ENCODE measurements around the gene BAD.
"Not testable (repeated sequence)": the region's sequence is repeated elsewhere in the genome, so short reads cannot be mapped to it uniquely, and the experiment has no call there.

BAD gene

GRCh38 chr11:64256300-64256699, 28.2 kb downstream of the BAD start:
- no peak for DNase-seq (ENCODE audit: low read depth, low spot score)

GRCh38 chr11:64255135-64256128, 29.0 kb downstream of the BAD start:
- no peak for DNase-seq (ENCODE audit: low read depth, low spot score)

GRCh38 chr11:64254326-64254725, 30.1 kb downstream of the BAD start:
- DNase-seq (ENCODE audit: low read depth, low spot score), result no peak

GRCh38 chr11:64253481-64253880, 31.0 kb downstream of the BAD start:
- no peak for DNase-seq (ENCODE audit: low read depth, low spot score)

GRCh38 chr11:64253043-64253442, 31.4 kb downstream of the BAD start:
- DNase-seq (ENCODE audit: low read depth, low spot score), result no peak

GRCh38 chr11:64252003-64252872, 32.2 kb downstream of the BAD start:
- no peak for DNase-seq (ENCODE audit: low read depth, low spot score)

GRCh38 chr11:64251753-64252002, 32.8 kb downstream of the BAD start:
- no peak for DNase-seq (ENCODE audit: low read depth, low spot score)

GRCh38 chr11:64251016-64251752, 33.3 kb downstream of the BAD start, which contains the start of gene PLCB3:
Gene PLCB3 (plus strand): TSS chr11:64251530. CDS start chr11:64251650, 120 bp downstream.
- DNase-seq (ENCODE audit: low read depth, low spot score), result no peak

- no peak for DNase-seq (ENCODE audit: low read depth, low spot score)
Measured at GRCh38 chr11:64250415-64251015, 34.0 kb downstream of the BAD start.

- DNase-seq (ENCODE audit: low read depth, low spot score), result no peak
Measured at GRCh38 chr11:64249563-64250414, 34.7 kb downstream of the BAD start.

- no peak for DNase-seq (ENCODE audit: low read depth, low spot score)
Measured at GRCh38 chr11:64249038-64249437, 35.4 kb downstream of the BAD start.

GRCh38 chr11:64248578-64248977, 35.9 kb downstream of the BAD start:
- DNase-seq (ENCODE audit: low read depth, low spot score), result no peak

- DNase-seq (ENCODE audit: low read depth, low spot score), result no peak
Measured at GRCh38 chr11:64247729-64248531, 36.5 kb downstream of the BAD start.

- DNase-seq (ENCODE audit: low read depth, low spot score), result no peak
Measured at GRCh38 chr11:64246871-64247728, 37.4 kb downstream of the BAD start, which contains the start of gene PPP1R14B. Gene PPP1R14B (minus strand): TSS chr11:64246943. CDS start chr11:64246673, 270 bp downstream.

- not testable (repeated sequence) for DNase-seq (ENCODE audit: low read depth, low spot score)
Measured at GRCh38 chr11:64246621-64246870, 37.9 kb downstream of the BAD start.

- no peak for DNase-seq (ENCODE audit: low read depth, low spot score)
Measured at GRCh38 chr11:64245797-64246620, 38.5 kb downstream of the BAD start.

GRCh38 chr11:64245401-64245796, 39.1 kb downstream of the BAD start:
- DNase-seq (ENCODE audit: low read depth, low spot score), result no peak

- DNase-seq (ENCODE audit: low read depth, low spot score), result no peak
Measured at GRCh38 chr11:64244966-64245365, 39.5 kb downstream of the BAD start.
